Measurements from ENCODE around the gene ZFAND2A.
"Not testable (repeated sequence)": the region's sequence is repeated elsewhere in the genome, so short reads cannot be mapped to it uniquely, and the experiment has no call there.

The ZFAND2A gene

DNA sequence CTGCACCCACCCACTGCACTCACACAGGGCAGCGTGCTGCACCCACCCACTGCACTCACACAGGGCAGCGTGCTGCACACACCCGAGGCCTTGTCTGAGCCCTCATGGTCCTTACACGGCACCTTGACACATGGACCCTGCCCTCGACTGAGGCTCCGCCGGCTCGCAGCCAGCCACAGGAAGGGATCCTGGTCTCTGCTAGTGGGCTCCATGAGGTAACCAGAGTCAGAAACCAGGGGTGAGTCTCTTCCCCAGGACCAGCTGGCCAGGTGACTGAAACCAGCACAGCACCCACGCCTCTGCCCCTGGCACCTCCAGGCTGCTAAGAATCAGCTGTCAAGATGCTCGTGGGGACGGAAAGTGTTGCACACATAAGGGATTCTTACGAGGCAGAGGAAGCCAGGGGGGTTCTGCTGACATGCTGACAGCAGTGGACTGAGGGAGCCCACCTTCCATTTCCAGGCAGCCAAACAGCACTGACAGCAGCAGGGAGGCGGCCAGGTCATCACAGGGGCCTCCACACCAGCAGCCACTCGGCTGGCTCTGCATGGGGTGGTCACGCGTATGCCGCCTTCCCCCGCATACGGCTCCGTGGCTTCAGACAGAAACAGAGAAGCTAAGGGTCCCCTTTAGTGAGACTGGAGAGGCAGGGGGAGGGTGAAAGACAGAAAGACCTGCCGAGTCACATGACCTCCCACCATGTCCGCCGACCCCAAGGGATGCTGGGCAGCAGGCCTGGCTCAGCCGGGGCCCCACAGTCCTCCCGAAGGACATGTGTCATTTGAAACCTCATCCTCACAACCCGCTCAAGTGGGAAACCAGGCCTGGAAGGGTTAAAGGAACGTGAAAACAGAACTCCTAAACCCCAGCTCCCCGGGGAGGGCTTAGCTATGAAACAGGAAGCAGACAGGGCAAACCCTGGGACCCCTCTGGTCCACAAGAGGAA lies 37.8 kb downstream of the ZFAND2A start:
- no peak for DNase-seq

DNA sequence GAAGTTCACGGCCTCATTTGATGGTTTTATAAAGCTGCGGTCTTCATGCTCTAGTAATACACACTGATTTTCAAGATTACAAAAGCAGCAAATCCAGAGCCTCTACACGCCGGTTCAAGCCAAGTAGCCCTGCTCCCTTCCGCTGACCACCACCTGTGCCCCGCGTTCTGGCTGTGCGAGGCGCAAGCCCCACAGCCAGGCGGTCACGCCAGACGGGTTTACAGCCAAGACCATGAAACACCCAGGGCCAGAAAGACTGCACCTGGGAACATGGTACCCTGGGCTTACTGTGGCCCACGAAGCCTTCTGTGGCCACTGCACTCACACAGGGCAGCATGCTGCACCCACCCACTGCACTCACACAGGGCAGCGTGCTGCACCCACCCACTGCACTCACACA lies 38.5 kb downstream of the ZFAND2A start:
- no peak for DNase-seq

DNA sequence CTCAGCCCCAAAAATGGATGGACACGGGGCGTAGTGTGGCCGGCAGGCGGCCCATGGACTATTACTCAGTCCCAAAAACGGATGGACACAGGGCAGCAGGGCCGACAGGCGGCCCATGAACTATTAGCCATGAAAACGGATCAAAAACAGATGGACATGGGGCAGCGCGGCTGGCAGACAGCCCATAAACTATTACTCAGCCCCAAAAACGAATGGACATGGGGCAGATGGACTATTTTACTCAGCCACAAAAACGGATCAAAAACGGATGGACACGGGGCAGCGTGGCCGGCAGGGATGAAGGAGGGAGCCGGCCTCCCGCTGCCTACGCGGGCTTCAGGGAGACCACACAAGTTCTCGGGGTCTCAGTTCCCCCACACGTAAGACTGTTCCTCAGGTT lies 39.2 kb downstream of the ZFAND2A start:
- DNase-seq: no peak

DNA sequence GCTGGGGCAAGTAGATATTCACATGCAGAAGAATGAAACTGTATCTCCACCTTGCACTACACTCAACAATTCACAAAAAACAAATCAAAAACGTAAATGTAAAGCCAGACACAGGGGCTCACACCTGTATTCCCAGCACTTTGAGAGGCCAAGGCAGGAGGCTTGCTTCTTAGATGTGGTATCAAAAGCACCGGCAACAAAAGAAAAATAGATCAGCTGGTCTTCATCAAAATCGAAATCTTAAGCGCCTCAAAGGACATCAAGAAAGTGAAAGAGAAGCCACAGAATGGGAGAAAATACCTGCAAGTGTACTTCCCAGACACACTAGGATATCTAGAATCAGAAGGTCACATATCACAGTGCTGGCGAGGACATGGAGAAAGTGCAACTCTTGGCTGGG lies 40.8 kb downstream of the ZFAND2A start:
- no peak for DNase-seq

DNA sequence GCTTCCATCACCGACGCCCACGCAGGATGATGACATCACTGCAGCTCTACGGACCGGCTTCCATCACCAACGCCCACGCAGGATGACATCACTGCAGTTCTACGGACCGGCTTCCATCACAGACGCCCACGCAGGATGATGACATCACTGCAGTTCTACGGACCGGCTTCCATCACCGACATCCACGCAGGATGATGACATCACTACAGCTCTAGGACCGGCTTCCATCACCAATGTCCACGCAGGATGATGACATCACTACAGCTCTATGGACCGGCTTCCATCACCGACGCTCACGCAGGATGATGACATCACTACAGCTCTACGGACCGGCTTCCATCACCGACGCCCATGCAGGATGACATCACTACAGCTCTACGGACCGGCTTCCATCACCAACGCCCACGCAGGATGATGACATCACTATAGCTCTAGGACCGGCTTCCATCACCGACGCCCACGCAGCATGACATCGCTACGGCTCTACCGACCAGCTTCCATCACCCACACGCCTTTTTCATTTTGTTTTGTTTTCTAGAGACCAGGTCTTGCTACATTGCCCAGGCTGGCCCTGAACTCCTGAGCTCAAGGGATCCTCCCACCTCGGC lies 42.6 kb downstream of the ZFAND2A start:
- DNase-seq: no peak

DNA sequence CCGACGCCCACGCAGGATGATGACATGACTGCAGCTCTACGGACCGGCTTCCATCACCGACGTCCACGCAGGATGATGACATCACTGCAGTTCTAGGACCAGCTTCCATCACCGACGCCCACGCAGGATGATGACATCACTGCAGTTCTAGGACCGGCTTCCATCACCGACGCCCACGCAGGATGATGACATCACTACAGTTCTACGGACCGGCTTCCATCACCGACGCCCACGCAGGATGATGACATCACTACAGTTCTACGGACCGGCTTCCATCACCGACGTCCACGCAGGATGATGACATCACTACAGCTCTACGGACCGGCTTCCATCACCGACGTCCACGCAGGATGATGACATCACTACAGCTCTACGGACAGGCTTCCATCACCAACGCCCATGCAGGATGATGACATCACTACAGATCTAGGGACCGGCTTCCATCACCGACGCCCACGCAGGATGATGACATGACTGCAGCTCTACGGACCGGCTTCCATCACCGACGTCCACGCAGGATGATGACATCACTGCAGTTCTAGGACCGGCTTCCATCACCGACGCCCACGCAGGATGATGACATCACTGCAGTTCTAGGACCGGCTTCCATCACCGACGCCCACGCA lies 43.5 kb downstream of the ZFAND2A start:
- not testable (repeated sequence) for DNase-seq

DNA sequence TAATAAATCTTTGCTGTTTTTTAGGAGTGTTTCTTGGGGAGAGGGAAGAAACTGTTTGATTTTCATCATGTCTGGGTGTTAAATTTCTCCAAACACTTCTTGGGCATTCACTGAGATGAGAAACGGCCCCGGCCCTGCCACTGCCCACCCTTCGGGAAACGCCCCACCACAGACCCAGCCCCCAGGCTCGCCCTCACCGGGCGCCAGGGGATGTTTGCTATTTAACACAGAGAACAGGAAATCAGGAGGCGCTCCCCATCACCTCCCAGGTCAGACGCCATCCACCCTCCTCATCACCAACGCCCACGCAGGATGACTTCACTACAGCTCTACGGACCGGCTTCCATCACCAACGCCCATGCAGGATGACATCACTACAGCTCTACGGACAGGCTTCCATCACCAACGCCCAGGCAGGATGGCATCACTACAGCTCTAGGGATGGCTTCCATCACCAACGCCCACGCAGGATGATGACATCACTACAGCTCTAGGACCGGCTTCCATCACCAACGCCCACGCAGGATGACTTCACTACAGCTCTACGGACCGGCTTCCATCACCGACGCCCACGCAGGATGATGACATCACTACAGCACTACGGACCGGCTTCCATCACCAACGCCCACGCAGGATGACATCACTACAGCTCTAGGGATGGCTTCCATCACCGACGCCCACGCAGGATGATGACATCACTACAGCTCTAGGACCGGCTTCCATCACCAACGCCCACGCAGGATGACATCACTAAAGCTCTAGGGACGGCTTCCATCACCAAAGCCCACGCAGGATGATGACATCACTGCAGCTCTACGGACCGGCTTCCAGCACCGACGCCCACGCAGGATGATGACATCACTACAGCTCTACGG lies 44.6 kb downstream of the ZFAND2A start:
- DNase-seq: not testable (repeated sequence)

DNA sequence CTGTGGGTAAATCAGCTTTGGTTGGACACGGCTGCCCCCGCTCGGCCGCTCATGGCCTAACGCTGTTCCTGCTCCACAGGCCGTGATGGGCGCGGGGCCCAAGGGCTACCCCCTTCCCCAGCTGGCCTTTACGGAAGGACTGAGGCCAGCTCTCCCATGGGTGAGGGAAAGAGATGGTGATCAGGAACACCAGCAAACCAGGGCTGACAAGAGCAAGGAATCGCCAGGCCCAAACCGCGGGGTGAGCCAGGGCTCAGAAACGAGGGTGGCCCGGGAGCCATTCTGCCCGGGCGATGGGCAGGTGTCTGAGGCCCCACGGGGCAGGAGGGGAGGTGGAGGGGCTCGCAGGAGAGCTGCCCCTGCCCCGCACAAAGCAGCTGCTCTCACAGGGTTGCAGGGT lies 45.5 kb downstream of the ZFAND2A start:
- no peak for DNase-seq

DNA sequence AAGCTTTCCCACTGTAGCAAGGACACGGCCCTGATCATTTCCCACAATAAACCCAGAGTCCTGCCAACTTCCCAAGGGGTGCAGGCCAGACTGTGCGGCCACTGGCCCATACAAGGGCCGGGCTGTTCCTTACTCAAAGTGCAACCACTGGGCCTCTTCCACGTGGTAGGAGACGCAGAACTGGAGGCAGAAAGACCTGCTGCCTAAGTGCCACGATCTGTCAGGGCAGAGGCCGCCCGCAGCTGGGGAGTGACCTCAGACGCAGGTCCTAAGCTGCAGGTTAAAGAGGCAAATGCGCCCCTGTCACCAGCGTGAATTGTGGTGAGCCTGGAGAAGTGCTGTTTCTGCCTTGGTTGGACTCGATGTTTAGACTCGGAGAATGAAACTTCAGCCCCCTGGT lies 45.9 kb downstream of the ZFAND2A start:
- no peak for DNase-seq

DNA sequence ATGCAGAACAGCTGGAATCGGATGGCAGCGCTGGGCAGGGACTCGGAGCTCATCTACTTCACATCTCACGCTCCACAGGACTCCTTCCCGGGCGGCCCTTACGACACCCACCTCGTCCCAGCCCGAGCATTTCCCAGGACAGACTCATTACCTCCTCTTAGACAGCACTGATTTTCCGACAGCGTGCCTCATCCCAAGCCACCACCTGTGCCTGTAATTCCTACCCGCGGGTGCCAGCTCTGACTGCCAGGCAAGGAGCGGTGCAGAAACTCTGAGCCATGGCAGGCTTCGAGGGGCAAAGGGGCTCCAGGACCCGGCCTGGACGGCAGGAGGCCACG lies 46.5 kb downstream of the ZFAND2A start:
- no peak for DNase-seq

DNA sequence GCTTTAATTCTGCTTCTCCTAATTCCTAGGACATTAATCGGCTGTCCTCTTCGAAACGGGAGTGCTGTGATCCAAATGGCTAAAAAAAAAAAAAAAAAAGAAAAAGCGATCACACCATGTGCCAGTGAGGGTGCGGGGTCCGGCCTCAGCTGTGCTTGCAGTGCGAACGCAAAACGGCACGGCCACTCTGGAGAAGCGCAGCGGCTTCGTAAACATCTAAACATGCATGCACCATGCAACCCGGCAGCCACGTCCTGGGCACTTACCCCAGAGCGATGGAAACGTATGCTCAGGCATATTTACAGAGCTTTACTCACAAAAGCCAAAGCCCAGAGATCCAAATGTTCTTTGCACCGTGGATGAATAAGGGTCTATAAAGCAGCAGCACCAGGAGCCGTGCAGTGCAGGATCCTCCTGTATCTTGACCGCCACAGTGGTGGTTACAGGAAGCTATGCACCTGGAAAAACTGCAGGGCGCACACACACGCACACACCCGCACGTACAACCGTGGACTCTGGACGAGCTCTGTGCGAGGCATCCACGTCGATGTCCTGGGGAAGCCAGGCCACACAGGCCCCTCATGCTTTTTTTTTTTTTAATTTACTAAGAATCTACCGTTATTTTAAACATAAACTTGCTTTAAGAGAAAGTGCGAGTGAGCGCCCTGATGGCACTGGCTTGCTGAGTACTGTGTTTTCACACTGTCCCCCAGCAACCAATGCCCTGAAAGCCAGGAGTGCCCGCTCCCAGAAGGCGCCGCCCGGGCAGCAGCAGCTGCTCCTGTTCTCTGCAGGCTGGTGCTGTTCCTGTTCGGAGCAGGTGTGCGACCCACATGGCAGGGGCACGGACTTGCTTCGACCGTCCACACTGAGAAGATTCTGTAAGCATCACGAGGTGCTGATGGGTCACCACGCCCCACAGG lies 47.1 kb downstream of the ZFAND2A start:
- DNase-seq: no peak

DNA sequence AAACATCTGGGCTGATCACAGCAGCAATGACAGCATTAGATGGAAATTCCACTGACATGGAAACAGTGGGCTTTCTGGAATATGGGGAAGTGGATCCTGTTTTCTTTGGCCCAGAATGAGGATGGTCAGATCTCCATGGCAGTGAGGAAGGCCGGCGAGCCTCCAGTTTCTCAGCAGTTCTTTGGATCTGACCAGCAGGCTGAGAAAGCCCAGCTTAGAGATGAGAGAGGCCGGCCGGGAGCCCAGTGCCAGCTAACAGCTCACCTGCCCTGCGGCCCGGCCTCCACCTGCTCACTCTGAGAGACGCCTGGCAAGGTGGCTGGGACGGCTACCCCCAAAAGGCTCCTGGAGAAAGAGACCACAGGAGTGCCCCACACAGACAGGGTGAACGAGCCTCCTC lies 47.9 kb downstream of the ZFAND2A start:
- DNase-seq: no peak

DNA sequence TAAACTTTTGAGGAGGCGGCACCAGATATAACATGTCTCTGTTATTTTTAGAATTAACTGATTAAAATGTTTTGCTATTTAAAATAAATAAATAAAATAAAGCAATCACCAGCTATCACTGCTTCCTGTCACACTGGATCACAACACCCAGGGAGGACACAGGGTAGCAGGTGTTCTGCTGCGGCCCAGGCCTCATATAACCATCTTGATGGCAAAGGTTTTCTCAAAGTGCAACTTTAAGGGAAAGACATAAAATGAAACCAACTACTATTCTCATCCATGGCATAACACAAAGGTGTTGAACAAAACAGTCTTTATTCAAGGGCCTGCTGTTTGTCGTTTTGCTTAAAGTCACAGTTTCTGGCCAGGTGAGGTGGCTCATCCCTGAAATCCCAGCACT lies 48.8 kb downstream of the ZFAND2A start:
- DNase-seq: no peak

DNA sequence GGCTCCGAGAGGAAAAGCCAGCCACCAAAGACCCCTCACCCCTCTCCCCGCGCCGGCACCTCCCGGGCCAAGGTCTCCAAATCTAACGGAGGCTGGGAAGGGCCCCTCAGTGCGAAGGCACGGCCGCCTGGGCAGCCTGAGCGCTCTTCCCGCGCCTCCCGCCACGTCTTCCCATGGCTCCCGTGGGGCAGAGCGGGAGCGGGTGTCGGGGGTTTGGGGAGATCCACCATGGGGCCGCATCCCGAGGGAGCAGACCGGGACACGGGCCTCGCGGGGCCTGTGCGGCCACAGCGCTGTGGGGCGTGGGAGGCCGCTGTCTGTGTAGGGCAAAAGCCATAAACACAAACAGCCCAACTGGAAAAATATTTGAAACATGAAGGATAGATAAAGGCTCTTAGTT lies 49.6 kb downstream of the ZFAND2A start:
- DNase-seq: no peak

DNA sequence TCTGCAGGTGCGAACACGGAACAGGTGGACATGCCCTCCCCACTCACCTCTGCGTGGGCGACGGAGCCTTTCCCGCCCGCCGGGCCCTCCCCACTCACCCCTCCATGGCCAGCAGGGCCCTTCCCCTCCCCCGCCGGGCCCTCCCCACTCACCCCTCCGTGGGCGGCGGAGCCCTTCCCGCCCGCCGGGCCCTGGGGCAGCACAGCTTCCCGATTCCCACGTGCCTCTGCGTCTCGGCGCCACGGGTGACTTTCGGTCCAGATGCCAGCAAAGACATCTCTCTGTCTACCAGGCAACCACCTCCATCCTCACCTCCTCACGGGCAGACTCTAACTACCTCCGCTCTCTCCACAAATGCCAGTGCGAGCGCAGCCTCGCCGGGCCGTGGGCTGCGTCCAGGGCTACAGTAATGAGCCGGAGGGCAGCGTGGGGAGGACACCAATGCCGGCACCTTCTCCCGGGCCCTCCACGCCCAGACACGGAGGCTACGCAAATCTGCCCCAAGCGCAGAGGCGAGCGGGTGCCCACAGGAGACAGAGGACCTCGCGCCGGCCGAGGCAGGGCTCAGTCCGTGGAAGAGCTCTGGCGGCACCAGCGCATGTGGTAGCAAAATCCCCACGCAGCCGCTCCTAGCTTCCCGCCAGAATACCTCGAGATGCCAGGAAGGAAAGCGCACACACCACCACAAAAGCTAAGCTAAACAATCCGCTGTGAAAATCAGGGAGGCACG lies 50.2 kb downstream of the ZFAND2A start:
- DNase-seq: no peak

DNA sequence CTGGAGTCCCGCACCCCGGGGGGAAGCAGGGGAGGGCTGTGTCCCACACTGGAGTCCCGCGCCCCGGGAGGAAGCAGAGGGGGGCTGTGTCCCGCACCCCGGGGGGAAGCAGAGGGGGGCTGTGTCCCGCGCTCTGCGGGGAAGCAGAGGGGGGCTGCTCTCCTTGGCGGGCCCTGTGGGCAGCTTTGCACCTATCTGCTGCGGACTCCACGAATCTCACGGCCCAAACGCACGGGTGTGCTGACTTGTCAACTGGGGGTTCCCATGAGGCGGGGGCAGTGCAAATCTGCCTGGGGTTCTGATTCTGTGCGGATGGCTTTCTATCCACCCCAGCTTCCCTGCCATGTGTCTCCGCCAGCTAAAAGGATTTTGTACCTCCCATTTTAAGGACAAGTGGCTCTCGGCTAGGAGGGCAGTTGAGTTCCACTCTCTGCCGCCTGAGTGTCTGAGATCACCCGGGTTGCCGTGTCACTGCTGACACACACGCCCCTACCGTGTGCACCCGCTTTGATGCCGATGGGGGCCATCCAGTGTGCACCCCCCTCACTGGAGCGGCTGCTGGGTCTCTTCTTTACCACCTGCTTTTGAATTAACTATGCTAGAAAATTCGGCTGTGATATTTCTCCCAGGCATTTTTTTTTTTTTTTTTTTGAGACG lies 51.6 kb downstream of the ZFAND2A start:
- DNase-seq: no peak

DNA sequence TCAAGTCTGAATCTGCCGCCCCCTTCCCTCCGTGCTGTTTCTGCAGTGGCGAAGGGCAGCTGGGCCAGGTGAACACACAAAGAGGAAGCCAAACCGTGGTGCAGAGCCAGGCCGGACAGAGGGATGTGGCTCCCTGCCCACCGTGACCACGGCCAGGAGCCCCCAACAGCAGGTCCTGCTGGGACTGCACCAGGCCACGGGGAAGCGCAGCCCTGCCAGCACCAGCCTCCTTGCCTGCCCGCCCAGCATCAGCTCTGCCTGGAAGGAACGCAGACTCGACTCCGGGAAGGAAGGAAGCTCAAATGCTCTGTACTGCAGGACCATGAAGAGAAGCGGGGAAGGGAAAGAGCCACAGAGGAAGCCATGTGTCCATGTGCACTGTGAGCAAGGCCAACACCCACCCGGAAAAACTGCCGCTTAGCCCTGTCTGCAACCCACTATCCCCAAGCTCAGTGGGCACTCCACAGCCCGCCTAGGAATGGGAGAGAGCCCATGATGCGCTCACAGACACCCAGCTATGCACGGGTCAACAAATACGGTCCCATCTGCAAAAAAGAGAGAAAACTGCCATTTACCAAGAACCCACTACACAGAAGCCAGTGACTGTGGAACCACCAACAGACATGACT lies 53.1 kb downstream of the ZFAND2A start:
- no peak for DNase-seq

DNA sequence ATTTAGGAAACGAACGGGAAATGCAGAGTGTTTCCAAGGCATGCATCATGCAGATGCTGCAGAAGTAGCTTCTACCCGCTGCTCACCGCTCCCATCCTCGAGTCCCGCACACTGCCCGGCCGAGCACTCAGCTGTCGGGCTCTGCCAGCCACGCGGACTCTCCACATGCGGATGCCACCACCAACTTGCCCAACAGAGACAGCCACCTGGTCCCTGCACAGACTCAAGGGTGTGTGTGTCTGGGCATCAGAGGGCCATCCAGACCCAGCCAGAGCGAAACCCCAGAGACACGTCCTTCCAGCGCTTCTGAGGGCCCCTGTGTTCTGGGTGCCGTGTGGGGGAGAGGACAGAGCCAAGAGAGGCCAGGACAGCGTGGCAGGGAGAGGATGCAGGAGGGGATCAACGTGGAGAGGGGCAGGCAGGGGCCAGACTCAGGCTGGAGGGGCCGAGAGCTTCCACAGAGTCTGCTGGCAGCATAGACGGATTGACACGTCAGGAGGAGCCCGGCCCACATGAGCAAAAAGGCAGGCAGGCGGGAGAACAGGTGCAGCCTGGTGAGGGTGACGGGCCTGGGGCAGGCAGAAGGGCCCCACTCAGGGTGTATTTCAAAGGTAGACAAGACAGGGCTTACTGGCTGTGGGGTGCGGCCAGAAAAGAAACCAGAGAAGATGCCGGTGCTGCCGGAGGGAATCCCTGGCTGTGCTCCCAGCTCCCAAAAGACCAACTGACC lies 53.8 kb downstream of the ZFAND2A start:
- DNase-seq: no peak

DNA sequence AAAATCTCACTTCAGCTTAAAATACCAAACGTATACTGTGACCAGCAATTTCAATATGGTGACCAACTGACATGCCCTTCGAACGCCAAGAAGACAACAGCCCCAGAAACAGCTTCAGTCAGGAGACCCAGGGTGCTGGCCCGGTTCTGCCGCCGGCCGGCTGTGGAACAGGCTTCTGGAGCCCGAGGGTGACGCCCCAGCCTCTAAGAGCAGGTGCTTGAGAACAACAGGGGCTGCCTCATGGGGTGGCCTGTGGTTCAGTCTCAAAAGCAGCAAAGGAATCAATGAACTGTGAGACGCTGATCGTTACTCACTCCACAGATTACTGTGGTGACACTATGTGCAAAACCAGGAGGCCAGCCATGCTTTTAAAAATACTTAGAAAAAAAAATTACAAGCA lies 54.8 kb downstream of the ZFAND2A start:
- DNase-seq: no peak

All from NCI-H1694 (cell line).